Stomach smooth muscle (tissue), 2 donors: ENCODE data around the gene RABL6.

Experiments used
- H3K27ac ChIP-seq: one replicate; pipeline ENCODE4 v1.7.0; 2013; ENCODE audit warnings: mild to moderate bottlenecking, low read length, inconsistent platforms
- H3K27me3 ChIP-seq, 2 donors: one replicate each; pipeline ENCODE4 v1.7.0; 2013; ENCODE audit warnings: low read length in 2 of 2; ENCODE audit not compliant: insufficient read depth in 2 of 2, control insufficient read depth in 1 of 2
- H3K36me3 ChIP-seq, 2 donors: one replicate each; pipeline ENCODE4 v1.7.0; 2013; ENCODE audit warnings: low read length in 2 of 2; ENCODE audit not compliant: control insufficient read depth in 2 of 2, insufficient read depth in 2 of 2
- H3K4me1 ChIP-seq: one replicate; pipeline ENCODE4 v1.7.0; 2013; ENCODE audit warnings: low read length; ENCODE audit not compliant: control insufficient read depth, insufficient read depth
- H3K4me3 ChIP-seq, 2 donors: one replicate each; pipeline ENCODE4 v1.7.0; 2013; ENCODE audit warnings: low read length in 2 of 2
- H3K9ac ChIP-seq, 2 donors: one replicate each; pipeline ENCODE4 v1.7.0; 2013; ENCODE audit warnings: low read length in 2 of 2, mild to moderate bottlenecking in 1 of 2
- H3K9me3 ChIP-seq, 2 donors: one replicate each; pipeline ENCODE4 v1.7.0; 2013; ENCODE audit warnings: low read length in 2 of 2; ENCODE audit not compliant: control insufficient read depth in 2 of 2
- donor health status: healthy.
- donor health status: Pancreatic carcinoma.

Gene RABL6

DNA sequence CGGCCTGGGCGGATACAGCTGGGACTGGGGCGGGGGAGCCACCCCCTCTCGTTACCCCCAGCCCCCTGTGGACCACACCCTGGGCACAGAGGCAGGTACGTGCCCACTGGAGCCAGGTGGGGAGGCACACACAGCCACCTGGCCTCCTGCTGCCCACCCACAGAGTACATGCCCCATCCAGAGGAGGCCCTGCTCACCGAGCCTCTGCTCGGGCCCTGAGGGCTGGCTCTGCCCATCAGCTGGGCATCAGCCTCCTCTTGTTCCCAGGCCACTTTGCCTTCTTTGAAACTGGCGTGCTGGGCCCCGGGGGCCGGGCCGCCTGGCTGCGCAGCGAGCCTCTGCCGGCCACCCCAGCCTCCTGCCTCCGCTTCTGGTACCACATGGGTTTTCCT lies 50.7 kb downstream of the RABL6 start:
- H3K9ac ChIP-seq: no peak overlapping the region
- no peaks in the 10 kb centered on the region for H3K27me3 ChIP-seq
- no peak overlapping the region for H3K4me3 ChIP-seq
- H3K4me1 ChIP-seq: peaks cover 24% of the 10 kb centered on the region
- no peaks in the 10 kb centered on the region for H3K9me3 ChIP-seq
- H3K27ac ChIP-seq: peak overlapping the region; percentile 55
- peaks cover 18 to 23% of the 10 kb centered on the region in 2 donors for H3K36me3 ChIP-seq

GRCh38 chr9:136858844-136859757 lies 51.4 kb downstream of the RABL6 start:
- Histone ChIP-seq H3K4me3 (no peak overlapping the region), H3K9ac (peak overlapping the region in 1 of 2 donors; percentile 42), H3K4me1 (peaks cover 30% of the 10 kb centered on the region), H3K9me3 (no peaks in the 10 kb centered on the region), H3K36me3 (peaks cover 23 to 28% of the 10 kb centered on the region in 2 donors), H3K27me3 (no peaks in the 10 kb centered on the region), H3K27ac (peak overlapping the region; percentile 55)

- peaks cover 40% of the 10 kb centered on the region for H3K4me1 ChIP-seq
- no peak overlapping the region for H3K4me3 ChIP-seq
- peaks cover 23 to 28% of the 10 kb centered on the region in 2 donors for H3K36me3 ChIP-seq
- no peaks in the 10 kb centered on the region for H3K9me3 ChIP-seq
- no peaks in the 10 kb centered on the region for H3K27me3 ChIP-seq
- H3K27ac ChIP-seq: no peak overlapping the region
- H3K9ac ChIP-seq: no peak overlapping the region
Measured at GRCh38 chr9:136860529-136860928, 52.8 kb downstream of the RABL6 start.

GRCh38 chr9:136860933-136861873 lies 53.5 kb downstream of the RABL6 start:
- H3K9me3 ChIP-seq: no peaks in the 10 kb centered on the region
- H3K9ac ChIP-seq: no peak overlapping the region
- H3K27ac ChIP-seq: no peak overlapping the region
- no peak overlapping the region for H3K4me3 ChIP-seq
- no peaks in the 10 kb centered on the region for H3K27me3 ChIP-seq
- H3K4me1 ChIP-seq: peaks cover 40% of the 10 kb centered on the region
- peaks cover 23 to 28% of the 10 kb centered on the region in 2 donors for H3K36me3 ChIP-seq

DNA sequence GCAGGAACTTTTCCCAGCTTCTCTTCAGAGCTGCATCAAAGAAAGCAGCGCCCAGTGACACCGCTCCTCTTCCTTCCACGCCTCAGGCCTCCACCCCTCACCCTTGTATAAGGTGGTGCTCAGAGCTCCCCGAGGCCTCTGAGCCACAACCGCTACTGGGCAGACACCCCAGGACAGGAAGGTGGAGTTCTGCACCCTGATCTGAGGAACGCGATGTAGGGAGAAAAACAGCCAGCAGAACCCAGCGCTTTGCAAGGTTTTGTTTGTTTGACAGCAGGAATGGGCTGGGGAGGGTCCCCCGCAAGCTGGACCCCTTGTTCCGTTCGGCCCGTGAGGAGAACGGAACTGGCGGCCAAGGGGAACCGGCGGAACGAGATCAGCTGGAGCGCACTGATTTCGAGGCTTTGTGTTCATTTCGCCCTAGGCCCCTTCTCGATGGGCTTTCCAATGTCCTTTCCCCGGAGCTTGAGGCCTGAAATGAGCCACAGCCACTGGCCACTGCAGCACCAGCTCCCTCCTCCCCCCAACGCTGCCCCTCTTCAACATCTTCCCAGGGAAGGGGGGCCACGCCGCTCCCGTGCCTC lies 54.2 kb downstream of the RABL6 start:
- H3K27ac ChIP-seq: no peak overlapping the region
- no peaks in the 10 kb centered on the region for H3K27me3 ChIP-seq
- H3K9me3 ChIP-seq: no peaks in the 10 kb centered on the region
- H3K9ac ChIP-seq: no peak overlapping the region
- H3K4me3 ChIP-seq: no peak overlapping the region
- peaks cover 23 to 28% of the 10 kb centered on the region in 2 donors for H3K36me3 ChIP-seq
- H3K4me1 ChIP-seq: peaks cover 40% of the 10 kb centered on the region

DNA sequence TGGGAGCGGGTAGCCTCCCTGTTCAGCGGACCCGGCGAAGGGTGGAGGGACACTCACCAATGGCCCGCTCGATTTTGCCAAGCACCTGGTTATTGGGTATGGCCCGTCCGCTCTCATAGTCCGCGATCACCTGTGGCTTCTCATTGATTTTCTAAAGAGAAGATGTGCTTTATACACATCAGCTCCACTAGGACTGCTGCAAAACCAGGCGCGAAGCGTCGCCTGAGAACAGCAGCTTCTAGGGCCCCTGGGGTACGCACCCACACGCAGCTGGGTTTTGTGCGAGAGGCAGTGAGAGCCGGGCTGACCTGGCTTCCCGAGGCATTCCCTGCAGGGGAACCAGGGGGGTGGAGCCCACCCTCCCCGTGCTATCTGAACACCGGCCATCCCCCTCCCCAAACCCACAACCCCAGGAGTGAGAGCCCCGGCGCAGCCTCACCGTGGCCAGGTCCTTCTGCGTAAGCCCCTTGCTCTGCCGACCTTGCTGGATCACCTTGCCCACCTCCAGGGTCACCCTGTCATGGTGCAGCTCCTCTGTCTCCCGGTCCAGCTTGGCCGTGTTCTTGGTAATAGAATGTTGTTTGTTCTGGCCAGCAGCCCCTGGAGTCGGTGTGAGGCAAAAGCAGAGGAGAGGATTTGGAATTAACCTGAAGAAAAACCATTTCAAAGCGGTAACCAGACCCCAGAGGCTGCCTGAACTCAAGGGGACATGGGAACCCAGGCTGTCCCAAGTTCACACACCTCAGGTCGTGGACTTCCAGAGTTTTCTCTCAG lies 55.3 kb downstream of the RABL6 start:
- Histone ChIP-seq H3K36me3 (peaks cover 23 to 28% of the 10 kb centered on the region in 2 donors), H3K9ac (no peak overlapping the region), H3K27me3 (no peaks in the 10 kb centered on the region), H3K4me1 (peaks cover 39% of the 10 kb centered on the region), H3K9me3 (no peaks in the 10 kb centered on the region), H3K4me3 (no peak overlapping the region), H3K27ac (no peak overlapping the region)

- Histone ChIP-seq H3K27me3 (no peaks in the 10 kb centered on the region), H3K36me3 (peaks cover 23 to 28% of the 10 kb centered on the region in 2 donors), H3K9me3 (no peaks in the 10 kb centered on the region), H3K4me1 (peaks cover 32% of the 10 kb centered on the region), H3K27ac (no peak overlapping the region), H3K4me3 (no peak overlapping the region), H3K9ac (peak overlapping the region in 1 of 2 donors; percentile 6)
Measured at GRCh38 chr9:136863623-136864273, 56.0 kb downstream of the RABL6 start.

- Histone ChIP-seq H3K36me3 (peaks cover 23 to 28% of the 10 kb centered on the region in 2 donors), H3K9ac (peak overlapping the region; percentile 69 to 83), H3K9me3 (no peaks in the 10 kb centered on the region), H3K27ac (peak overlapping the region; percentile 76), H3K4me3 (peak overlapping the region; percentile 72 to 80), H3K27me3 (no peaks in the 10 kb centered on the region), H3K4me1 (peaks cover 20% of the 10 kb centered on the region)
Measured at GRCh38 chr9:136865041-136865767, 57.5 kb downstream of the RABL6 start.

DNA sequence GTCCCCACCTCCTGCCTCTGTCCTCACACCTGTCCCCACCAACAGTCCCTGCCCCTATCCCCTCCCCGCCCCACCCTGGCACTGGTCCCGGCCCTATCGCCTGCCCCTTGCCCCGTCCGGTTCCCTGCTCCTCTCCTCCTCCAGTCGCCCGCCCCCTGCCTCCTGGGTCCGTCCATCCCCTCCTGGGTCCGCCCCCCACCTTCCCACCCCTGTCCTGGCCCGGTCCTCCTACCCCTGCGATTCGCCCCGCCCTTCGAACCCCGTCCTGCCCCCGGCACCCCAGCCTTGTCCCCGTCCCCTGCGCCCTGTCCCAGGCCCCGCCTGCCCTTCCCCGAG lies 58.0 kb downstream of the RABL6 start:
- H3K4me1 ChIP-seq: peaks cover 20% of the 10 kb centered on the region
- H3K27ac ChIP-seq: peak overlapping the region; percentile 76
- H3K27me3 ChIP-seq: no peaks in the 10 kb centered on the region
- peak overlapping the region; percentile 80 to 81 for H3K4me3 ChIP-seq
- no peaks in the 10 kb centered on the region for H3K9me3 ChIP-seq
- H3K36me3 ChIP-seq: peaks cover 23 to 27% of the 10 kb centered on the region in 2 donors
- peak overlapping the region; percentile 79 to 83 for H3K9ac ChIP-seq
